ENCODE measurements around the gene NDFIP1.

The NDFIP1 gene

GRCh38 chr5:142201471-142201887 is 92.9 kb downstream of the NDFIP1 start:
- no peak overlapping the region for H3K4me3 ChIP-seq (replicated peaks; ENCODE audit: low read depth, low read length)
- TF ChIP-seq CTCF (IDR thresholded peaks at IDR 0.05; ENCODE audit: low read depth, low read length, missing control alignments) = no peak
- peak; percentile 75 for DNase-seq (ENCODE audit: extremely low read depth, low read depth)

- DNase-seq (ENCODE audit: extremely low read depth, low read depth) = no peak
- TF ChIP-seq CTCF (IDR thresholded peaks at IDR 0.05; ENCODE audit: low read depth, low read length, missing control alignments) = no peak
- no peak overlapping the region for H3K4me3 ChIP-seq (replicated peaks; ENCODE audit: low read depth, low read length)
Measured at GRCh38 chr5:142202282-142202681, 93.7 kb downstream of the NDFIP1 start.
